Erythroblast (primary cell): ENCODE measurements around the gene SDC1.

Experiments
- DNase-seq, 2 experiments: peaks; one replicate each; lab custom pipeline; 2025; lab: John Stamatoyannopoulos, UW
- GATA1 ChIP-seq: IDR thresholded peaks from 2 replicates; pipeline ENCODE4 v1.6.1; 2011; ENCODE audit warnings: low read depth, mild to moderate bottlenecking, control low read depth, low read length, moderate library complexity
- POLR2A ChIP-seq: IDR thresholded peaks from 2 replicates; pipeline ENCODE4 v1.6.1; 2011; ENCODE audit warnings: mild to moderate bottlenecking, low read length

The SDC1 gene

DNA sequence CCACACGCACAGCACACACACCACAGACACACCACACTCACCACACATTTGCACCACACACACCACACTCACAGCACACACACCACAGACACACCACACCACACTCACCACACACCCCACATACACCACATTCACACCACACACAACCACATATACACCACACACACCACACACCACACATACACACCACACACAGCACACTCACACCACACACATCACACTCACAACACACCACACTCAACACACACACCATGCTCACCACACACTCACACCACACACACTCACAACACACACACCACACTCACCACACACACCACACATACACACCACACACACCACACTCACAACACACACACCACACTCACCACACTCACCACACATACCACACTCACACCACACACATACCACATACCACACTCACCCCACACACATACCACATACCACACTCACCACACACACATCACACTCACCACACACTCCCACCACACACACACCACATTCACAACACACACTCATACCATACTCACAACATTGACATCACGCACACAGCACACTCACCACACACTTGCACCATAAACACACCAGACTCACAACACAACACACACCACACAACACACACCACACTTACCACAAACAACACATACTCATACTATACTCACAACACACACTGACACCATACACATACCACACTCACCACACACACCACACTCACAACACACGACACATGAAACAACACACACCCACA is 60.0 kb downstream of the SDC1 start:
- peak; percentile 18 to 34 for DNase-seq
- TF ChIP-seq POLR2A (no peak), GATA1 (no peak)

DNA sequence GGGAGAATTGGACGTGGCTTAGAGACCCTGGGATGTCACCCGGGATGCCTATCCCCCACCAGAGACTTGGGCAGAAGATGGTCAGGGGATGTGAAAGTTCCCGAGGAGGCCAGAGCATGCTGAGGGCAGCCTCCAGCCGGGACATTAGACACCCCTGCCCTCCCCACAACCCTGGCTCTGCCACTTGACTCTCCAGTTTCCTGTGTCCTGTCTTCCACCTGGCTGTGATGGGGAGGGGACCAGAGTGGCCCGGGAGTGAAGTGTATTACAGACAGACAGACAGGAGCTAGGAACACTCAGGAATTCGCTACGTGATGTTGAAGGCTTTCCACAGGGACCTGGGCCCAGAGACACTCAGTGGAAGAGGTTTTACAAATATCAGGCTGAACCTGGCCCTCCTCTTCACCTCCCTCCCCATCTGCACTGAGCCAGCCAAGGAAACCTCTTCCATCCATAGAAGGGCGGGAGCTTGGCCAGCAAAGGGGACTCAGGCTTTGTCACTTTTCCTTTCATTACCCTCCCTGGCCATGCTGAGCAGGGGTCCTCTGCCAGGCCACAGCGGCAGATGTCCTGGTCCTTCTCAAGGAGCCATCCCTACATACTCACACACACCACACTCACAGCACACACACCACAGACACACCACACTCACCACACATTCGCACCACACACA is 60.7 kb downstream of the SDC1 start:
- no peak for TF ChIP-seq POLR2A
- no peak for TF ChIP-seq GATA1

DNA sequence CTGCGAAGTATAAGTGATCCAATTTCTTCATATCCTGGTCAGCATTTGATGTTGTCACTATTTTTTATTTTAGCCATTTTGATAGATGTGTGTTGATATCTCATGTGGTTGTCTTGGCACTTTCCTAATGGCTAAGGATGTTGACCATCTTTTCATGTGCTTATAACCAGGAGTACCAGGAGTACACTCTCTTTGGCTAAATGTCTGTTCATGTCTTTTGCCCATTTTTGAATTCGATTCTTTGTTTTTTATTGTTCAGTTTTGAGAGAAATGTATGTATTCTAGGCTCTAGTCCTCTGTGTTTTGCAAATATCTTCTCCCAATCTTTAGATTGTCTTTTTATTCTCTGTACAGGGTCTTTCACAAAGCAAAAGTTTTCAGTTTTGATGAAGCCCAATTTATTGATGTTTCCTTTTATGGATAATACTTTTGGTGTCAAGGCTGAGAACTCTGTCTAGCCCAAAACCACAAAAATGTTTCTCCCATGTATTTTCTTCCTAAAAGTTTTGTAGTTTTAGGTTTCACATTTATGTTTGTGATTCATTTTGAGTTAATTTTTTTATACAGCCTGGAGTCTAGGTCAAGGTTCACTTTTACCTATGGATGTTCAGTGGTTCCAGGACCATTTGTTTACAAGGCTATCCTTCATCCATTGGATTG is 65.4 kb downstream of the SDC1 start:
- DNase-seq = no peak
- no peak for TF ChIP-seq GATA1
- no peak for TF ChIP-seq POLR2A

More for the DNA sequence above, 60.7 kb downstream of the SDC1 start:
- peak; percentile 18 to 52 for DNase-seq

DNA sequence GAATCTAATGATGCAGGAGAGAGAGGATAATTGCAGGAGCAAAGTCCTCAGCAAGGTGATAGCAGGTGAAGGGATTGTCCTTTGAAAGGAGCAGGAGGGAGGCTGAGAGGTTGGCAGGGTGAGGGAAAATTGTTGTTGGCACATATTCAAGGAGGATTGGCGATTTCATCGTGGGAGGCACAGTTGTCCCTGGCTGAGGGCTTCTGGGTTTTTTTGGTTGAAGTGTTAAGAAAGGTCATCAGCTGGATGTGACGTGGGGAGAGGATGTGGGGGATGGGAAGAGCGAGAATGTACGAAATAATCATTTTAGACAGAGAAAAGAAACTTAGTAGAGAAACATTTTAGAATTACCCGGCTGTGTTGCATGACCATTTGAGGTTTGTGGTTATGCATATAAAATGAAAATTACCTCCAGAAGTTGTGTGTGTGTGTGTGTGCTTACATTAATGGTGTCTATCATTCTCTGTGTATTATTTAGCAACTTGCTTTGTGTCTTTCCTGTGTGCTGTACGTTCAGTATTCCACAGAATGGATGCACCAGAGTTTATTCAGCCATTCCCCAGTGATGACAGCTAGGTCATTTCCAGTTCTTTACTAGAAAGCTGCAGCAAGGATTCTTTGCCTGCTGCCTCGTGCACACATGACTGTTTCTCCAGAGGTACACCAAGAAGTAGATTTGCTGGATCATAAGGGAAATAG is 67.6 kb downstream of the SDC1 start:
- TF ChIP-seq GATA1 = no peak
- TF ChIP-seq POLR2A = no peak
- DNase-seq = no peak

DNA sequence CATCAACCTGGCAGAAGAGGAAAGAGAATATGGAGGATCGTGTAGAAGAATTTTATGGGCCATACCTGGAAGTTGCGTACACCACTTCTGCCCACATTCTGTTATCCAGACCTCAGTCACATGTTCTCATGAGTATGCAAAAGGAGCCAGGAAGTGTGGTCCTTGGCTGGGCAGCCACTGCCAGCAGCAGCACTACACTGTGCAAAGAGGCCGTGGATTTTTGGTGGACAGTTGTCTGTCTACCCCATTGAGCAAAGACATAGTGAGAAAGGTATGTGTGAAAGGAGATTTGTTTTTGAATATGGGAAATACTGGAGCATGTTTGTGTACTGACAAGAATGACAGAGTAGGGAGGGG is 68.1 kb downstream of the SDC1 start:
- no peak for TF ChIP-seq POLR2A
- no peak for DNase-seq

DNA sequence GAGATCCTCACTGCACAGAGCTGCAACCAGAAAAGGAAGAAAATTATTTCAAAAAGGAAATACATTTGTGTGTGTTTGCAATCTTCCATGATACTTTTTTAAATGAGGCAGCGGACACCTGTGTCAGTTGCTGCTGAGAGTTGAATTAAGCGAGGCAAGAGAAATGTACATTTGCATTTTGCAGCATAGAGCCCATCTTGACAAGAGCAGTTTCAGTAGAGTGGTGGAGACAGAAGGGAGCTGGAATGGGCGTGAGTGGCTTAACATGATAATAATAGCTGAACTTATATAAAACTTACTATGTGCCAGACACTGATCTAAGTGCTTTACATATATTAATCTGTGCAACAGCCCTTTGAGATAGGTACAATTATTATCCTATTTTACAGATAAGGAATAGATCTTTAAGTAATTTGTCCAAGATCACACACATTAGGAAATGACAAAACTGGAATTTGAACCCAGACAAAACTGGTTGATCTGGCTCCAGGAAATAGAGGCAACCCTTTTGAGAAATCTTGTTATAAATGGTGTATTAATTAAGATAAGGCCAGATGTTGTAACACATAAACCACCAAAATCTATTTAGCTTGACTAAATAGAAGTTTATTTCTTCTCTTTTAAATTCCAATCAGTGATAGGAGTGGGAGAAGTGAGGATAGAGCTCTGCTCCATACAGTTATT is 68.7 kb downstream of the SDC1 start:
- DNase-seq = no peak
- TF ChIP-seq GATA1 = no peak
- no peak for TF ChIP-seq POLR2A

DNA sequence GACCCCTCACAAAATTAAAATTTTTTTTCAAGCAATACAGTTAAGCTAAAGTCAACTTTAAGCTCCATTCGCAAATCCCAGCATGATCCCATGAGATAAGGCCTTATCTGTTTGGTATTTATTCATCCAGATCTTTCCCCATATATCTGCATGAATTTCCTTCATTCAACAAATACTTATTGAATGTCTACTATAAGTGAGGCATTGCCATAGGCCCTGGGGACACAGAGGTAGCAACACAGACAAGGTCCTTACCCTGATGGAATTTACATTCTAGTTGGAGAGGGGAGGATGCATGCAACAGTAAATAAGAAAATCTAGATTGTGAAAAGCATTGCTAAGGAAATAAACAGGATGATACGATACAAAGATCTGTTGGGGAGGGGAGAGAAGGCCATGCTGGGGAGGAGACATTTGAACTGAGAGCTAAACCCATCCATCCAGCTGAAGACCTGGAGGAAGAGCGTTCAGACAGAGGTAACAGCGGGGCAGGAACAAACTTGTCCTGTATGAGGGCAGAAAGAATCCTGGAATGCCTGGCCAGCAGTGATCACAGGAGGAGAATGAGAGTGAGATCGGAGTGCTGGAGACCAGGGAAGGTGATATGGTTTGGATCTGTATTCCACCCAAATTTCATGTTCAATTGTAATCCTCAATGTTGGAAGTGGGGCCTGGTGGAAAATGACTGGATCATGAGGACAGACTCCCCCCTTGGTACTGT is 71.6 kb downstream of the SDC1 start:
- TF ChIP-seq GATA1 (no peak), POLR2A (no peak)
- DNase-seq = no peak

DNA sequence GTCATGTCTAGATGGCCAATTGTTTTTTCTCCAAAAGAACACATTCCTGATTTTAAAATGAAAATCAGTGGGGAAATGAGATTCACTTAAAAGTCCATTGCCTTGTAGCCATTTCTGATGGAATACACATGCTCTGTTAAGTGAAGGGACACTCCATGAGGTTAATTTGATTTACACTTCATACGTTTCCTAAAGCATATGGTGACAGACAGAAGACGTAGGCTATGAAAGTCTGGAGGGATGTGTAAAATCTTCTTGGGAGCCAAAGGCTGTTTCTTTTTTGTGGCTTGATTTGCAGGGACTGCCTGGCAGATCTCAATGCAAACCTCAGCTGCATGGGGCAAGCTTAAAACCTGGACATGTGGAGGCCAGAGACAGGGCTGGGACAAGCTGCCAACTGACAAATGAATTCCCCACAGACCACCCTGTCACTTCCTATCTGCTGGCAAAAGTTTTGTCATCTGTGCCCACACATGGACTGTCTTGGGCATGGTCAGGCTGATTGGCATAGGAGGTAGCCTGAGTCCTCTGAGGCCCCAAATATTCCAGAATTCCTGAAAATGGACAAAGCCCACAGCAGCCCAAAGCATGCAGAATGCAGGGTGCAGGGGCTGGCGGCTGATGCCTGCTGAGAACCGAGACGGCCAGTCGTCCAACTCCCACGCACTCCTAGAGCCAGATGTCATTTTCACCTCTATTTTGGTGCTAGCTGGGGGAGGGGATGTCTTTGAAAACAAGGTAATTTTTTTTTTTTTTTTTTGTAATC is 73.9 kb downstream of the SDC1 start:
- DNase-seq = no peak
- TF ChIP-seq POLR2A (no peak), GATA1 (no peak)
